DMS 273 treated with DMSO at 0.1 percent for 48 hours (cell line): Measurements from ENCODE around the gene TSPAN2.
A peak's percentile ranks its signal among the peaks of the same experiment; 100 is the strongest.

ENCODE experiments used
- DNase-seq: peaks from one replicate; lab custom pipeline; 2025; lab: John Stamatoyannopoulos, UW

The TSPAN2 gene

GRCh38 chr1:115074839-115075534 is 14.3 kb downstream of the TSPAN2 start:
- DNase-seq, result no peak

DNA sequence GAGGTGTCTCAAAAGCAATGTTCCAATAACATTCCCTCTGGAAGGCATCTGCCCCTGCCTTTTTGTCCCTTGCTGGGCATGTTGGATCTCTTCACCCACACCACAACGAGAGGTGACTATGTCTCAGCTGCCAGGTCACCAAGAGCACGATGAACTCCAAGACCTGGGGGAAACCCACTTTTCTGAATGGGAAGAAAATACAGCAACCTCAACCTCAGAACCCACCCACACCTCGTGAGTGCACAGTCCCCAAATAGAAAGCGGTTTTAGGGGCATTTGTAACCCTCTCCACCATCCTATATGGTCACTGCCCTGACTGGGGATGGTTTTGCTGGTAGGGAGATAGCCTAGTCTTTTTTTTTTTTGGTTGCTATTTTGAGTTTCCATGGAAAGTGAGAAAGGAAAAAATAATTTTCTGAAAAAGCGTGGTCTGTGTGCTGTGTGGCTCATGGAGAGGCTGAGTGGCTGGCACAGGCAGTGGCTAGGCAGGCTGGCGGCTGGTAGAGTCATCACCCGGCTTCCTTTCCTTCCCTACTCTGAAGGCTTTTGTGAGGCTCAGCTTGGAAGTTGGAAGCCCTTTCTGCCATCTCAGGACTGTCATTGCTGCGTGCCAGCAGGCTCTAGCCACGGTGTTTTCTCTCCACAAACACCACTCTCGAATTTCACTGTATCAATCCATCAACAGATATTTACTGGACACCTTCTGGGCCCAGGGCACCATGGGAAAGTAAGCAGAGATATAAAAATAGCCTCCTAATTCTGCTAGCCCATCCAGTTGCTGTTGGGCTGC is 15.8 kb downstream of the TSPAN2 start:
- no peak for DNase-seq

DNA sequence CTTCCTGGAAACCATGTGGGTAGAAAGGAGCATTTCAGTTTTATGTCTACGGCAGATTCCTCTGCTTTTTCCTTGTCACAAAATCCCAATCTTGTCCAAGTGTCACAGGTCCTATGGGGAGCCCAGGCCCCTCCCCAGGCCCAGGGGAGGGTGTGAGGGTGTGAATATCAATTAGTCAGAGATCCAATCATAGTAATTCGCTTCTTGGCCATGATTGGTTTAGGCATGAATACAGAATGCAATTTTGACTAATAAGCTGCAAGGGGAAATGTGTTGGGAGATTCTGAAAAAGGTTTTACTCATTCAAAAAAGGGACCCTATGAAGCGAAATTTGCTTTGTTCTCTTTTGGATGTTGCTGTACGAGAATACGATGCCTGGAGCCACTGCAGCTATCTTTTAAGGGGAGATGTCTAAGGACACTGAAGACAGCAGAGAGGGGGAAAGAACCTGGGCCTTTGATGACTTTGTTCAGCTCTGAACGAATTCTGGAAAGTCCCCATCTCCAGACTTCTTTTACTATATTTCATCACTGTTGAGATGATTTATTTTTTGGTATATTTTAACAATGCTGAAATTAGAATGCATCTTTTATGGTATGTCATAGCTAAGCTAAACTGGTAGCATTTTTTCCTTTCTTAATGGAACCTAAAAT is 18.2 kb downstream of the TSPAN2 start:
- DNase-seq, result no peak

GRCh38 chr1:115069659-115070308 is 19.5 kb downstream of the TSPAN2 start:
- no peak for DNase-seq

DNA sequence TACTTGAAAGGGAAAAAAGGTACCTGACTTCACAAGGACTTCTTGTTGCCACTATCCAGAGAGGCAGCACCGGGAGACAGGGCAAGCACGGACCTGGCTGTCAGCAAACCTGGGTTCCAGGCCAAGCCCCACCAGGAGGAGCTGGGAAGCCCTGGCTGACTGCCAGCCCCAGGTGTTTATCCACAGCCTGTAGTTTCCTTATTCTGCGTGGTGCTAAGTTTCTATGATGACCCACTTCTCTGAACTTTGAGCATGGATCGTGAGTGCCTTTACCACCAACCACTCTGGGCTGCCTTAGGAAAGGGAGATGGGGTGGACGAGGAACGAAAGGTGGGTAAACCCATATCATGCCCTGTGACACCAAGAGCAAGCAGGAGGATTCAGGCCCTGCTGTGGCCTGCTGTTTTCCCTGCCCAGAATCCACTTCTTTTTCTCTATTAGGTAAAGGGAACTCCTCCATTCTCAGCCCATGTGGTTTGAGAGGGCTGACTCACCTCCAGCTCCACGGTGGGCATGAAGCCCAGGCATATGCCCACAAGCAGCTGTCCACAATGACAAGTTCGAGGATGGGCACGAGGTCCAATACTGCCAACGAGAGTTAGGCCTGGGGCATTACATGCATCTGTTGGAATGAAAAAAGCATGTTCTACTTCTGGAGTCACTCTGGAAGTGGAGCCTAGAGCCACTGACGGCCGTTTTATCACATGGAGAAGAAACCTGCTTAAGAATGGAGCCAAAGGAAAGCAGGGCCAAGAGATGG is 20.3 kb downstream of the TSPAN2 start:
- DNase-seq, result peak; percentile 20

- no peak for DNase-seq
Measured at GRCh38 chr1:115067161-115067859, 22.0 kb downstream of the TSPAN2 start.

- no peak for DNase-seq
Measured at GRCh38 chr1:115065021-115065420, 24.3 kb downstream of the TSPAN2 start.

GRCh38 chr1:115064461-115064860 is 24.8 kb downstream of the TSPAN2 start:
- DNase-seq, result no peak

- no peak for DNase-seq
Measured at GRCh38 chr1:115063228-115063901, 25.9 kb downstream of the TSPAN2 start.

DNA sequence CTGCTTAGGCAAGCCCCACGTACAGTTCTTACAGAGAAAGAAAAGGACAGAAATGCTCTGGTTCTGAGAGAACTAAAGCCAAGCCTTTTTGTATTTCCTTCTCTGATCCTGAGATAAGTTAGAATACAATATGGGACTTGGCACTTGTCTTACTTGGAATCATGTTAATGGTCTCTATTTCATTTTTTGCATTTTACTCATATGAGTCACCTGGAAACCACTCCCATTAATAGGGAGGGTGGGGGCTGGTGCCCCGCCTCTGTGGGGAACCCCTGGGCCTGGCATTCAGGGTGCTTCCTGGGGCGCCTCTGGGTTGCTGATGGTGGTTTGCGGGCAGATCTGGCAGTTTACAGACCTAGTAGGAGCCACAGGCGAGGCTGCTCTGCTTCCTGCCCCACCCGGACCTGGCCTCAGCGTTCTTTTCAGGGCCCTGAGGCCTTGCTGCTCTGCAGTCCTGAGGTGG is 26.7 kb downstream of the TSPAN2 start:
- DNase-seq, result no peak

- DNase-seq, result no peak
Measured at GRCh38 chr1:115060501-115060900, 28.8 kb downstream of the TSPAN2 start.

DNA sequence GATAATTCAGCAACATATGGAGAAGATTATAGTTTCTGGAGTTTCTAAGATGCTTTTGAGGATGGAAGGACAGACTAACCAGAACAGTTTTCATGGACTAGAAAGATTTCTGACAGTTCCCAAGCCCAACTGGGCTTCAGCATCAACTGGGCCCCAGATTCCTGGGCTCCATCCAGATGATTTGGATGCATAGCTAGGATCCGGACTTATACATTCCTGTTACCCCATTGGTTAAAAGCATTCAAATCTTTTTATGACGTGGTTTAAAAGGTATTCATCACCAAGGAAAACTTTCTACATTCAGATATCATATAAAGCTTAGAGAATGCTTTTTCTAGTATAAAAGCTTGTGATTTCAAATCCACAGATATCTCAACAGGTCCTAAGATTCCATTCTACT is 30.0 kb downstream of the TSPAN2 start:
- DNase-seq, result no peak

- DNase-seq, result no peak
Measured at GRCh38 chr1:115057661-115058254, 31.5 kb downstream of the TSPAN2 start.

- DNase-seq, result no peak
Measured at GRCh38 chr1:115056395-115056798, 32.9 kb downstream of the TSPAN2 start.

DNA sequence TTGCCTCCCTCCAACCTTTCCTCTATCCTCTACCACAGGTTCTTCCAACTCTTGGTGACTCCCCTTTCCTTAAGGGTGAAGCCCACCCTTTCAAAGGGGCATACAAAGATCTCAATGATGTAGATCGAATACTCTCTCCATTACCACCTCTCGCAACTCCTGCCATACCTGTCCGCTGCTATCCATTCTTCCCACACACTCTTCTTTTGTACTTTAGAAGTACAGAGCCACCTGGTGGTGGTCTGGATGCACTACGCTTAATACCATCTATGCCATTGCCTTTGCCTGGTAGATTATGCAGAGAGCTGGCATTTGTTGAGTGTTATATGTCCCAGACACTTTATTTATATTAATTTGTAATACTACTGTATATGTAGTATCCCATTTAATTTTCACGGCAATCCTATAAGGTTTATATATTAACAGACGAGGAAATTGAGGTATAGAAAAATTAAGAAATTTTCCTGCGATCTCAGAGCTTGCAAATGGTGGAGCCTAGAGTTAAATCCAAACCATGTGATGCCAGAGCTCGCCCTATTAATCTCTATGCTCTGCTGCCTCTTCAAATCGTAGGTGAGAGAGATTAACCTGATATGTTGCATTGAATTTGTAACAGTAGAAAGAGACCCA is 36.7 kb downstream of the TSPAN2 start:
- peak; percentile 4 for DNase-seq

DNA sequence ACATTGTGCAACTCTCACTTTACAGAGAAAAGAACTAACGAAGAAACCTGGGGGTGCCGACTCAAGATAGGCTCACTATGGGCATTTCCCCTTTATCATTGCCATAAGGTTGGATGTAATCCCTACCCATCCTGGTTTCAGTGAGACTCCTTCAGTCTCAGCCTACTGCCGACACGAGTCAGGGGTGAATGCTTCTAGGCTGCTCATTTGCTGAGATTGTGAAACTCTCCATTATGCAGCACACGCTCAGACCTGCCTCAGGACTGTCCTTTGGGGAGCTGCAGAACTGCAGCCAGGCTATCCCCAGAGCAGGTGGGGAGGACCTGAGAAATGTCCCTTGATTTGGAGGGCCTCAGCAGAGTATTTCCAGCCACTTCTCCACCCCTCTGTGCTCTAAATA is 37.5 kb downstream of the TSPAN2 start:
- DNase-seq, result no peak

GRCh38 chr1:115046751-115047150 is 42.6 kb downstream of the TSPAN2 start:
- no peak for DNase-seq

- DNase-seq, result no peak
Measured at GRCh38 chr1:115041654-115042053, 47.6 kb downstream of the TSPAN2 start.

- DNase-seq, result no peak
Measured at GRCh38 chr1:115040501-115040900, 48.8 kb downstream of the TSPAN2 start.
